ENCODE data around the gene LSMEM2. TPM values are rescaled to one million over a fixed set of nuclear protein-coding genes. Genes with fewer than 3 reads are reported as not detected.
A peak's percentile ranks its signal among the peaks of the same experiment; 100 is the strongest.
"Not testable (repeated sequence)": the region's sequence is repeated elsewhere in the genome, so short reads cannot be mapped to it uniquely, and the experiment has no call there.

LSMEM2 gene
- total RNA-seq, 1 experiment from 2014 or later = not detected

- DNase-seq (ENCODE audit: low read depth) = peak; percentile 99
These were observed 20.1 kb downstream of the LSMEM2 start, which contains the start of the genes HYAL3 and NAA80 for GRCh38 chr3:50298836-50299637. HYAL3 (minus strand) TSS chr3:50299405; CDS start chr3:50295602, 3,803 bp downstream. NAA80 (minus strand) TSS chr3:50299405; CDS start chr3:50297463, 1,942 bp downstream.

- no peak for DNase-seq (ENCODE audit: low read depth)
These were observed 20.7 kb downstream of the LSMEM2 start for GRCh38 chr3:50299638-50299928.

GRCh38 chr3:50299929-50300680 lies 21.2 kb downstream of the LSMEM2 start:
- DNase-seq (ENCODE audit: low read depth) = peak; percentile 40

- no peak for DNase-seq (ENCODE audit: low read depth)
These were observed 21.9 kb downstream of the LSMEM2 start for GRCh38 chr3:50300681-50301254.

GRCh38 chr3:50302095-50303012 lies 23.5 kb downstream of the LSMEM2 start:
- no peak for DNase-seq (ENCODE audit: low read depth)

- DNase-seq (ENCODE audit: low read depth) = no peak
These were observed 24.3 kb downstream of the LSMEM2 start, which contains the start of gene HYAL1 for GRCh38 chr3:50303013-50303815. HYAL1 (minus strand) TSS chr3:50303574; CDS start chr3:50302956, 618 bp downstream.

- no peak for DNase-seq (ENCODE audit: low read depth)
These were observed 25.7 kb downstream of the LSMEM2 start for GRCh38 chr3:50304601-50305000.

- DNase-seq (ENCODE audit: low read depth) = not testable (repeated sequence)
These were observed 33.2 kb downstream of the LSMEM2 start for GRCh38 chr3:50312041-50312440.

GRCh38 chr3:50314342-50314741 lies 35.5 kb downstream of the LSMEM2 start:
- DNase-seq (ENCODE audit: low read depth) = no peak

- DNase-seq (ENCODE audit: low read depth) = no peak
These were observed 35.9 kb downstream of the LSMEM2 start for GRCh38 chr3:50314816-50315215.

- peak; percentile 54 for DNase-seq (ENCODE audit: low read depth)
These were observed 37.9 kb downstream of the LSMEM2 start for GRCh38 chr3:50316657-50317242.

GRCh38 chr3:50317300-50317699 lies 38.4 kb downstream of the LSMEM2 start:
- no peak for DNase-seq (ENCODE audit: low read depth)

- DNase-seq (ENCODE audit: low read depth) = no peak
These were observed 39.3 kb downstream of the LSMEM2 start for GRCh38 chr3:50318163-50318562.

GRCh38 chr3:50318615-50319014 lies 39.7 kb downstream of the LSMEM2 start:
- DNase-seq (ENCODE audit: low read depth) = no peak

- DNase-seq (ENCODE audit: low read depth) = no peak
These were observed 40.5 kb downstream of the LSMEM2 start for GRCh38 chr3:50319181-50319893.

- no peak for DNase-seq (ENCODE audit: low read depth)
These were observed 41.2 kb downstream of the LSMEM2 start for GRCh38 chr3:50319894-50320625.

- DNase-seq (ENCODE audit: low read depth) = peak; percentile 74
These were observed 42.0 kb downstream of the LSMEM2 start for GRCh38 chr3:50320853-50321335.

GRCh38 chr3:50321336-50322114 lies 42.6 kb downstream of the LSMEM2 start:
- peak; percentile 88 for DNase-seq (ENCODE audit: low read depth)

Data from RPMI7951 (cell line).